Amniotic stem cell (primary cell): ENCODE data around the gene BCL3.
A peak's percentile ranks its signal among the peaks of the same experiment; 100 is the strongest.

Source experiments
- DNase-seq: peaks from one replicate; lab custom pipeline; 2025; lab: John Stamatoyannopoulos, UW

BCL3 gene

DNA sequence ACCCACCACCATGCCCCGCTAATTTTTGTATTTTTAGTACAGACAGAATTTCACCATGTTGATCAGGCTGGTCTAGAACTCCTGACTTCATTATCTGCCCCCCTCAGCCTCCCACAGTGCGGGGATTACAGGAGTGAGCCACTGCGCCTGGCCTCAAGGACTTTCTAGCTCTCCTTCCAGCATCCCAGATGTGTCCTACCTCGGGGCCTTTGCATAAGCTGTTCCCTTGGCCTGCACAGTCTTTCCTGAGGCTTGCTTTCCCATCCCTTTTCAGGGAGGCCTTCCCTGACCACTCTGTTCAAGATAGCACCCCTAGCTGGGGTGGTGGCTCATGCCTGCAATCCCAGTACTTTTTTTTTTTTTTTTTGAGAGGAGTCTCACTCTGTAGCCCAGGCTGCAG, 46.1 kb downstream of the BCL3 start:
- DNase-seq, result no peak

GRCh38 chr19:44795398-44795987, 47.0 kb downstream of the BCL3 start:
- no peak for DNase-seq

- no peak for DNase-seq
Observed at GRCh38 chr19:44796701-44797115, 48.2 kb downstream of the BCL3 start.

DNA sequence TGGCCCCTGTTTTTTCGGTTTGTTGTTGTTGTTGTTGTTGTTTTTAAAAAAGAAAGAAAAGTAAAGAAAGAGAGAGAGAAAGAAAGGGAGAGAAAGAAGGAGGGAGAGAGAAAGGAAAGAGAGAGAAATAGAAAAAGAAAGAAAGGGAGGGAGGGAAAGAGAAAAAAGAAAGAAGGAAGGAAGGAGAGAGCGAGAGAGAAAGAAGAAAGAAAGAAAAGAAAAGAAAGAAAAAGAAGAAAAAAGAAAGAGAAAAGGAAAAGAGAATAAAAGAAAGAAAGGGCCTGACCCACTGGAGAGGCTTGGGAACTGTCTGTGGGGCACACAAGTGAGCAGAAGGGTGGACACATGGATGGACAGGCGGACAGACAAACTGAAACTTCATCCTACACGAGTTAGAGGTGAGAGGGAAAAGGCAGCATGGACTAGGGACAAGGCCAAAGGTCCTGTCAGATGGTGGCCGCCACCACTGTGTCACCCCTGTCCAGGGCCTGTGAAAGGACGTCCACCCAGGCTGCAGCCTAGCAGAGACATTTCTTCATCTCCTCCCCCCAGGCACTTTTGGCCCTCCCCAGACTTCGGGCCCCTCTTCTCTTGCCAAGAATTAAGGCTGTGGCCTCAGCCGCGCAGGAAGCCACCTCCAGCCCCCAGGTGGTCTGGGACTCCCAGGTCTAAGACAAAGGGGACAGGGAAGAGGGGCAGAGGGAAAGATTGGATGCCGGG, 51.3 kb downstream of the BCL3 start:
- no peak for DNase-seq

- peak; percentile 31 for DNase-seq
Observed at GRCh38 chr19:44800461-44800860, 52.0 kb downstream of the BCL3 start.

DNA sequence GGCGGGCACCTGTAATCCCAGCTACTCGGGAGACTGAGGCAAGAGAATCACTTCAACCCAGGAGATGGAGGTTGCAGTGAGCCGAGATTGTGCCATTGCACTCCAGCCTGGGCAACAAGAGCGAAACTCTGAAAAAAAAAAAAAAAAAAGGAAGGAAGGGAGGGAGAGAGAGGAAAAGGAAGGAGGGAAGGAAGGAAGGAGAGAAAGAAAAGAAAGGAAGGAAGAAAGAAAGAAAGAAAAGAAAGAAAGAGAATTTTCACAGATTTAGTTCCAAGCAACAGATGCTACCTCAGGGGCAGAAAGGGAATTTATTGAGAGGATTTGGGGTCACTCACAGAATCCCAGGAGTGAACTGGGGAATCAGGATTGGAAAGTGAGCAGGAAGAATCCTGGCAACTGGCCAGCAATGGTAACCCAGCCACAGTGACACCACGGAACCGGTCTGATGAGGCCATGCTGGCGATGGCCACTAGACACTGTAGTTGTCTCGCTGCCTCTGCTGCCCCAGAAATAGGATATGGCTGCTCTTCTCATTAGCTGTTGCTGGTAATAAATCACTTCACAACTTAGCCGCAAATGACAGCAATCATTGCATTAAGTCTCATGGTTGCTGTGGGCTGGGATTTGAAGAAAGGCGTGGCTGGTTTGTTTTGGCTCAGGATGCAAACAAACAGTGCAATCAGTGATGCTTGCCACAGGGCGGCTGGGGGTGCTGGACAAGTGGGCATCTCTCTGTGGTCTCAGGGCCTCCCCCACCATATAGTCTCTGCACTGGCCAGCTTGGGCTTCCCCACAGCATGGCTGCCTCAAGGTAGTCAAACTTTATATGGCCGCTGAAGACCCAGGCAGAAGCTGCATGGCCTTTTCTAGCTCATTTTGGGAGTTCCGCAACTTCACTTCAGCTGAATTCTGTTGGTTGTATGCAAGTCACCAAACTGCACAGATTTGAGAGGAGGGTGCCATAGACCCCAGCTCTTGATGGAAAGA, 55.2 kb downstream of the BCL3 start:
- DNase-seq, result no peak

DNA sequence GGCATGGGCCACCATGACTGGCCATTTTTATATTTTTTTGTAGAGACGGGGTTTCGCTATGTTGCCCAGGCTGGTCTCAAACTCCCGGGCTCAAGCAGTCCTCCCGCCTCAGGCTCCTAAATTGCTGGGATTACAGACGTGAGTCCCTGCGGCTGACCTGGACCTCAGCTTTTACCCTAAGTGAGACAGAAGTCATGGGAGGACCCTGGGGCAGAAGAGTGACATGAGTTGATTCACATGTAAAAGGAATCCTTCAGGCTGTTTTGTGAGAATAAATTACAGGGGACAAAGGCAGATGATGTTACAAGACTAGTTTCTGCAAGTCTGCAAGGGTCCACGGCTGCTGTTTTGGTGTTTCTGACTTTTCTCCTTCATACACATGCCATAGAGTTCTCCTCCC, 57.8 kb downstream of the BCL3 start:
- DNase-seq, result no peak

- DNase-seq, result no peak
Observed at GRCh38 chr19:44807162-44807561, 58.7 kb downstream of the BCL3 start.

DNA sequence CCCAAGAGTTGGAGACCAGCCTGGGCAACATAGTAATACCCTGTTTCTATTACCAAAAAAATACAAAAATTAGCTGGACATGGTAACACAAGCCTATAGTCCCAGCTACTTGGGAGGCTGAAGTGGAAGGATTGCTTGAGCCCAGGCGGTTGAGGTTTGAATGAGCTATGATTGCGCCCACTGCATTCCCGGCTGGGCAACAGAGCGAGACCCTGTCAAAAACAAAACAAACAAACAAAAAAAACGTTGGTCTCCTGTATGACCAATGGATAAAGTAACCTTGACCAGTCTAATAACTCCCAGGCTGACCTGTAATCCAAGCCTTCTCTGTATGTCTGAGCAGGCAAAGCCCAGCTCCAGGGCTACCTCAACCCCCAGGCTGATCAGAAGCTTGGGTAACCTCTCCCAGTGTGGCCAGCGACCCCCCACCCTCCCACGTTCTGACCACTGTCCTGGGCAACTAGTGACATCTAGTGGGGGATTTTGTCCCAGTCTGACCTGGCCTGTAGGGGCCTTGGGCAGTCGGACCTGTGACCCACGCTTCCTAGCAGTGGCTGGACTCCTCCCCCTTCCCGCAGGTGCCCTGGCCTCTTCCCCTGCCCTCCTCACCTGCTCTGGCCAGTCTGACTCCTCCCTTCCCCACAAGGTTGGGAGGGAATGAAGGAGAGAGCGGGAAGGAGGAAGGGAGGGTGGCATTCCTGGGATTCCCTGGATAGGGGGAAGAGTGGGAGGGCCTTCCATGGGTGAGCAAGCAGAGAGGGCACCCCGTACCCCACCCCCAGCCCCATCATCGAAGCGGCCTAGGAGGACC, 59.3 kb downstream of the BCL3 start:
- no peak for DNase-seq

GRCh38 chr19:44808463-44809371, 60.2 kb downstream of the BCL3 start, which contains the start of gene BCAM:
Gene BCAM (plus strand): TSS chr19:44809103. CDS start chr19:44809125, 22 bp downstream.
- DNase-seq, result peak; percentile 13
